HG03039 (cell line): ENCODE data around the gene COL26A1.
"Not testable (repeated sequence)": the region's sequence is repeated elsewhere in the genome, so short reads cannot be mapped to it uniquely, and the experiment has no call there.

Source experiments
- ATAC-seq: cut with Tn5 transposase; IDR thresholded peaks from one replicate; pipeline ENCODE4 v1.9.1; 2021; ENCODE audit warnings: mild to moderate bottlenecking, moderate library complexity; ENCODE audit not compliant: unreplicated experiment

The COL26A1 gene

DNA sequence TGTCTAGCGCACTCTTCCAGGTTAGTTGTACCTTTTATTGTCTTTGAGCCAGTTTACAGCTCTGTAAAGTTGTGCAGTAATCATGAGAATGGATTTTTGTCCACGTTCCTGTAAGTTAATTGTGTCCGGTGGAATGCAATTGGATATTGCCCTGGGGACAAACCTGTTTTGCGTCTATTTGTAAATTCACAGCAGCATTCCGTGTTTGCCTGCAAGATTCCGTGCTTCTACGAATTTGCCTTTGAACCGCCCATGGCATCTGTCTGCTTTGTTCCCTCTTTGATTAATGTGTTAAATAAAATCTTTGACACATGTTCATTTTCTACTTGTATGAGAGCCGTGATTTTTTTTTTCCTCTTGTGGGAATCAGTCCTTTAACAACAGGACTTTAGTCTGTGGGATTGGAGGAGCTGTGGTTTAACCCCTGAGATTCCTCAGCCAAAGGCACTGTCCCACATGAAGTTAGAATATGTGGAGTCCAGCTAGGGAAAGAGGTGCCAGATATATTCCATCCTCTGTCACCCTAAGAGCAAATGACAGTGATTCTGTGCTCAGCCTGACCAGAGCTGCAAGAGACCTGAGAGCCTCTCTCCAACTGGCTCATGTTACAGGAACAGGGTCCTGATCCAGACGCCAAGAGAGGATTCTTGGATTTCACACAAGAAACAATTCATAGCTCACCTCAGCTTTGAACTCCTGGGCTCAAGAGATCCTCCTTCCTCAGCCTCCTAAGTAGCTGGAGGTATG, 126.3 kb downstream of the COL26A1 start:
- ATAC-seq = no peak

DNA sequence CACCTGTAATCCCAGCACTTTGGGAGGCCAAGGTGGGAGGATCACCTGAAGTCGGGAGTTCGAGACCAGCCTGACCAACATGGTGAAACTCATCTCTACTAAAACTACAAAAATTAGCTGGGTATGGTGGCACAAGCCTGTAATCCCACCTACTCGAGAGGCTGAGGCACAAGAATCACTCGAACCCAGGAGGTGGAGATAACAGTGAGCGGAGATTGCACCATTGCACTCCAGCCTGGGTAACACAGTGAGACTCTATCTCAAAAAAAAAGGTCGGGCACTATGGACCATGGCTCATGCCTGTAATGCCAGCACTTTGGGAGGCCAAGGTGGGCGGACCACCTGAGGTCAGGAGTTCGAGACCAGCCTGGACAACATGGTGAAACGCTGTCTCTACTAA, 127.8 kb downstream of the COL26A1 start:
- not testable (repeated sequence) for ATAC-seq

DNA sequence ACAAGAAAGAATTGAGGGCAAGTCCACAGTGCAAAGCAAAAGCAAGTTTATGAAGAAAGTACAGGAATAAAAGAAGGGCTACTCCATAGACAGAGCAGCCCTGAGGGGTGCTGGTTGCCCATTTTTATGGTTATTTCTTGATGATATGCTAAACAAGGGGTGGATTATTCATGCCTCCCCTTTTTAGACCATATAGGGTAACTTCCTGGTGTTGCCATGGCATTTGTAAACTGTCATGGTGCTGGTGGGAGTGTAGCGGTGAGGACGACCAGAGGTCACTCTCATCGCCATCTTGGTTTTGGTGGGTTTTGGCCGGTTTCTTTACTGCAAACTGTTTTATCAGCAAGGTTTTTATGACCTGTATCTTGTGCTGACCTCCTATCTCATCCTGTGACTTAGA, 128.8 kb downstream of the COL26A1 start:
- not testable (repeated sequence) for ATAC-seq

DNA sequence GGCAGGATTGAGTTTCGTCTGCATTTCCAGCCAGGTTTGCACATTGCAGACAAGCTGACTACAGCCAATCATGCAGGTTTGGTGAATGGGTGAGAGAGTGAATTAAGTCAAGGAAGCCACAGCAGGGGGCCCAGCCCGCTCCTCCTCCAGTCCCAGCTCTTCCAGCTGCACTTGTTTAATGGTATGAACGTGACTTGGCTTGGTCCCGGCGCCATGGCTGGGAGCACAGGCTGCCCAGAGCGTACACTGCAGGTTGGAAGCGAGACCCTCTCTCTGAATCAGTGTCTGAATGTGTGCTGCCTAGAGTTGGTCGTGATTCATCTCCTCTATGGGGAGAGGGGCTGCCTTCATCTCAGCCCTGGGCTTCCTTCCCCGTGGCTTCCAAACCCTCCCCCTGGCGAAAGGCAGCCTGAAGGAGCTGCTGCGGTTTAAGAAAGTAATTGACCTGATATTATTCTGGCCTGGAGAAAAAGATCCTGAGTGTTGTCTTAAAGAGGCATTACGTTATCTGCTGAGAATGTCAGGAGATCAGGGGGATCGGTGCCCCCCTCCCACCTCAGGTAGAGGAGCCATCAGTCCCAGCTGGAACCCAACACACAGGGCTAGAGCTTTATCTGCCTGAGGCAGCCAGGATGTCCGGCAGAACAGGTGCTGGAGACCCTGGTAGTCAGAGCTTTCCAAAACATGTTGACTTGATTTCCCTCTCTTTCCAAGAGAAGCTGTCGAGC, 132.1 kb downstream of the COL26A1 start:
- ATAC-seq = no peak

DNA sequence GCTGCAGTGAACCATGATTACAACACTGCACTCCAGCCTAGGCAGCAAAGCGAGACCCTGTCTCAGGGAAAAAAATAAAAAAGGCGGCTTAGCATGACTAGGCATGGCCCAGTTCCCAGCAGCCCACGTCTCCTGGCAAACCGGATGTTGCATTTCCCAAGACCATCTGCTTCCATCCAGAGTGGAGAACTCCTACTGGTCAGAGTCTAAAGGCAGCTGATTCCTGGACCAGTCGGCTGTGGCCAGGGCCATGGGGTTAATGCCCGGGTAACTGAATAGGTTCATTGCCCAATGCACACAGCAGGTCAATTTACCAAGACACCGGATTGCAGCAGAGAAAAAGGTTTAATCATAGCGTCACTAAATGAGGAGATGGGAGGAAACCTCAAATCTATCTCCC, 133.3 kb downstream of the COL26A1 start:
- no peak for ATAC-seq

DNA sequence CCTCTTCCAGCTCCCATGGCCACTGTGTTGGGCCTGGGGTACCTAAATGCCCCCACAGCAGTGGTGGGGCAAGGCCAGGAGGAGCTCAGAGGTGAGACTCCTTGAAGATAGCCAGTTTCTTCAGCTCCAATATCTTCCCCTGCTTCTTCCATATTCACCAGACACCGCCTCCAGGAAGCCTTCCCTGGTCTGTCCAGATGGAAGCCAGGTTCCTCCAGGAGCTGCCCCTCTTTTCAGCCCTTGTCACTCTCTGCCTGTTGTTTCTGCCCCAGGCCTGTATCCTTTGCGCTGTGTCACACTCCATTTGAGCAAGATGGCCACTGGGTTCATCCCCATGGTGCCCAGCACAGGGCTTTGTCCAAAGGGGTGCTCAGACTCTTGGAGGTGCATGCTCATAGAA, 138.7 kb downstream of the COL26A1 start:
- ATAC-seq = no peak

DNA sequence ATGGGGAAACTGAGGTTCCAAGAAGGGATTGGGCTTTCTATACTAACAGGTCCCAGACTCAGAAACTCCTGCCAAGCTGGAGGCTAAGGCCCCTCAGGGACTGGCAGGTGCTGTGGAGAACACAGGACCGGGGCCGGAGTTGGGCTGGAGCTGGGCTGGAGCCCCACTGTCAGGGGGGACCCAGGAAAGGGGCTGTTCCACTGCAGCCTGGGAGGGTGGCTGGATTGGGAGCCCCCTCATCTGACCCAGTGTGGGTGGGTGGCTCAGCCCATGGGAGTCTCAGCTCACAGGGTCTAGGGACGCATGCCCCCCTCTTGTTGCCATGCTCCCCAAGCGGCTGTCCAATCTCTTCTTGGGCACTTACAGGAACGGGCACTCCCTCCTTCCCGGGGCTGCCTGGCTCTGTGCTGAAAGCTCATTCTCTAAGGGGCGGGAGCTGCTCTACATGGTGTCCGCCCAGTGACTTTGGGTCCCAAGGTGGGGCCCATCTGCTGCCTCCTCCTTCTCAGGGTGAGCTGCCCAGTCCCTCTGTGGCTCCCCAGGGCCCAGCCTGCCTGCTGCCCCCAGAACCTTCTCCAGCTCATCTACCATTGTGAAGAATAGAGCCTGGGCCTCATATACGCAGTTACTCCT, 139.9 kb downstream of the COL26A1 start:
- ATAC-seq = no peak

DNA sequence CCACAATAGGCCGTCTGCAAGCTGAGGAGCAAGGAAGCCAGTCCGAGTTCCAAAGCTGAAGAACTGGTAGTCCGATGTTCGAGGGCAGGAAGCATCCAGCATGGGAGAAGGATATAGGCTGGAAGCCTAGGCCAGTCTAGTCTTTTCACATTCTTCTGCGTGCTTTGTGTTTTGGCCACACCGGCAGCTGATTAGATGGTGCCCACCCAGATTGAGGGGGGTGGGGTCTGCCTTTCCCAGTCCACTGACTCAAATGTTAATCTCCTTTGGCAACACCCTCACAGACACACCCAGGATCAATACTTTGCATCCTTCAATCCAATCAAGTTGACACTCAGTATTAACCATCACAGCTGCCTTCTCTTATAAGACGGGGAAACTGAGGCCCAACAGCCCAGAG, 142.8 kb downstream of the COL26A1 start:
- ATAC-seq = not testable (repeated sequence)

DNA sequence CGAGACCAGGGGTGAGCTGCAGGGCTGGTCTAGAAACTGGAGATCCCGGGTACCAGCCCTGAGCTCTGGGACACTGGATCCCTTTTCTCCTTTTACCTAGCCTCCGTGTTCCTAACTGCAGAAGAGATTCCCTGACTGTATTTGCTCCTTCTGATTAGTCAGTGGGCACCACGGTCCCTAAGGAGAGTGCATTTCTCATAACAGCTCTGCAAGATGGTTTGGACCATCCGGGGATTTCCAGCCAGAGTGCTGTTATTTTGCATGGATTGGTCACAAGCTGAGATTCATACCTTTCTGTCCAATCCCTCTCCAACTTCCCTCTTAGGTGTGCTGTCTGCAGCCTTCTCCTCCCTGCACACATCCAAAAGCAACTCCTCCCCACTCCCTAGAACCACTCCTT, 143.9 kb downstream of the COL26A1 start:
- ATAC-seq = no peak

DNA sequence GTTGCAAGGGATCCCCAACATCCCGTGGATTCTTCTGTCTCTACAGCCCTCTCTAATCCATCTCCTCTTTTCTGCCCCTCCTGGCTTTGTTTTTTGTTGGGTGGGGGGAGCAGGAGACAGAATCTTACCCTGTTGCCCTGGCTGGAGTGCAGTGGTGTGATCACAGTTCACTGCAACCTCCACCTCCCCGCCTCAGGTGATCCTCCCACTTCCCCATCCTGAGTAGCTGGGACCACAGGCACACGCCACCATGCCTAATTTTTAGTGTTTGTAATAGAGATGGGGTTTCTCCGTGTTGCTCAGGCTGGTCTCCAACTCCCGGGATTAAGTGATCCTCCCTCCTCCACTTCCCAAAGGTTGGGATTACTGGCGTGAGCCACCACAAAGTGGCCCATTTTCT, 144.7 kb downstream of the COL26A1 start:
- no peak for ATAC-seq

DNA sequence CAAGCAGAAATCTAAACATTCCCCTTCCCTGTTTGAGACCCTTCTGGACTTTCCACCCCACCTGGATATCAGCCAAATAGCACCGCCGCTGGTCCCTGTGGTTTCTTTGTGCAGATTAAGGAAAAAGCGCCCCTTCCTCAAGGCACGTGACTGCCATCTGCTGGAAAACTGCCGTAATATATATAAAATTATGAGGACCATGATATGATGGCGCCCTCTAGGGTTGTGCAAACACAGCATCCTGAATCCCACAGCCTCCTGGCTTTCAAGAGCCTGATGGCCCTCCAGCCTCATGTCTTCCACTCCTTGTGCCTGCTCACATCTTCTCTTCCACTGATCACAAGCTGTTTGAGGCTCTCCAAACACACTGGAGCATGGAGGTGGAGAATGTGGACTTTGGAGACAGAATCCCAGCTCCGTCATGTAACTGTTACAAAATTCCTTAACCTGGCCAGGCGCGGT, 145.1 kb downstream of the COL26A1 start:
- ATAC-seq = no peak

DNA sequence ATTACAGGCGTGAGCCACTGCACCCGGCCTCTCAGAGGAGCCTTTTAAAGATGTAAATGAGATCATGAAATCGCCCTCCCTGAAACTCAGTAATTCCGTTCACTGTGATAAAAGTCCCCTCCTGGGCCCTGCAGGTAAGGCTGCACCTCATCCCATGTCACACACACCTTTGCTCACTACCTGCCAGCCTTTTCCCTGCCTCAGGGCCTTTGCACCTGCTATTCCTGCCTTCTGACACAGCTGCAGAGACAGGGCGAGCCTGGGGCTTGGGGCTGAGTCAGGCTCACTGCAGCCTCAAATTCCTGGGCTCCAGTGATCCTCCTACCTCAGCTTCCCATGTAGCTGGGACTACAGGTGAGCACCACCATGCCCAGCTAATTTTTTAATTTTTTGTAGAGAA, 147.6 kb downstream of the COL26A1 start:
- no peak for ATAC-seq

DNA sequence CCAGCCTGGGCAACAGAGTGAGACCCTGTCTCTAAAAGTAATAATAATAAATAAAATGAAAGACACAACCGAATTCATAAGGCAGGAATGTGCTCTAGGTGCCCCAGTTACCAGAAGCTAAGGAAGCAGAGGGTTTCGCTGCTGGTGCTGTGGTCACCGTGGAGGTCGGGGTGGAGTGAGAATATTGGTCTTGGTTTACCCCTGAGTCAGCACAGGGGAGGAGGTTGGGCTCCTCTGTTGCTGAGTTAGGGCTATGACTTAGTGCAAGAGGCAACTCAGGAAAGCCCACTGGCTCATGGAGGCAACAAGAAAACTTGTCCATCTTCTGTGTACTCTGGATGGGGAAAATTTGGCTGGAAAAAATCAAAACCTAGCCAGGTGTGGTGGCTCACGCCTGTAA, 149.3 kb downstream of the COL26A1 start:
- no peak for ATAC-seq

DNA sequence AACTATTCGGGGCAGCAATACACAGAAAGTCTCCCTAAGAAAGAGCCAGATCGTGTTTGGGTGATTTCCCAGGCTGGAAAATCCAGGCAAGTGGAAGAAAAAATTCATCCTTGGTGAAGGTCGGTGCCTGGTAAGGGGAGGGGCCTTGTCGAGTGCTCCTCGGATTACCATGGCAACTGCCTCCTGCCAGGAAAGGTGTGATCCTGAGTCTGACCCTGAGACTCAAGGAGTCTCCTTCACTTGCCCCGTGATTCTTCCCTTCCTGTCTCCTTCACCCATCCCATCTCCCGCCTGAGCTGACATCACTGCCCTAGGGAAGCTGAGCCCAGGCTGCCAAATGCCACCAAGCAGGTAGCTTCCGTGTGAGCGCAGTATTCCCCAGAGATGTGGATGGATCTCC, 154.2 kb downstream of the COL26A1 start:
- ATAC-seq = no peak

DNA sequence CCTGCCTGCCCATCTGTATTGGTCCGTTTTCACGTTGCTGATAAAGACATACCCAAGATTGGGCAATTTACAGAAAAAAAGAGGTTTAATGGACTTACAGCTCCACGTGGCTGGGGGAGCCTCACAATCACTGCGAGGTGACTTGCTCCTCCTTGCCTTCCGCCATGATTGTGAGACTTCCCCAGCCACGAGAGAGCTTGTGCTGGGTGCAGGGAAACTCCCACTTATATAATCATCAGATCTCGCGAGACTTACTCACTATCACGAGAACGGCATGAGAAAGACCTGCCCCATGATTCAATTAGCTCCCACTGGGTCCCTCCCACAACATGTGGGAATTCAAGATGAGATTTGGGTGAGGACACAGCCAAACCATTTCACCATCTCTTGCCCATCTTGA, 154.6 kb downstream of the COL26A1 start:
- ATAC-seq = no peak

DNA sequence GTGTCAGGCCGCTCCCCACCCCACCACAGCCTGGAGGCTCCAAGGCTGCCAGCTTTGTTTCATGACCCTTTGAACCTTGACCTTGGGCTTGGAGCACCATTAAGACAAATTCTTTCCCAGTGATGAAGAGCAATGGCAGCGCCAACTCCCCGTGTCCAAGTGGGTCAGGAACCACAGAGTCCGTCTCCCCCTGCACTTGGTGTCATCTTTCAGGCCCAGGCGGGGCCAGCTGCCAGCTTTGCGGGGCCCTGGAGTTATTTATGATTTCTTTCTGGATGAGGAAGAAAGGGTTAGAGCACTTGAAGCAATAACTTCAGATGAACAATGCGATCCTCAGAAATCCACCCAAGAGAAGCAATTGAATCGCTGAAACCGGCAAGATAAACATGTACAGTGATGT, 155.7 kb downstream of the COL26A1 start:
- ATAC-seq = no peak

DNA sequence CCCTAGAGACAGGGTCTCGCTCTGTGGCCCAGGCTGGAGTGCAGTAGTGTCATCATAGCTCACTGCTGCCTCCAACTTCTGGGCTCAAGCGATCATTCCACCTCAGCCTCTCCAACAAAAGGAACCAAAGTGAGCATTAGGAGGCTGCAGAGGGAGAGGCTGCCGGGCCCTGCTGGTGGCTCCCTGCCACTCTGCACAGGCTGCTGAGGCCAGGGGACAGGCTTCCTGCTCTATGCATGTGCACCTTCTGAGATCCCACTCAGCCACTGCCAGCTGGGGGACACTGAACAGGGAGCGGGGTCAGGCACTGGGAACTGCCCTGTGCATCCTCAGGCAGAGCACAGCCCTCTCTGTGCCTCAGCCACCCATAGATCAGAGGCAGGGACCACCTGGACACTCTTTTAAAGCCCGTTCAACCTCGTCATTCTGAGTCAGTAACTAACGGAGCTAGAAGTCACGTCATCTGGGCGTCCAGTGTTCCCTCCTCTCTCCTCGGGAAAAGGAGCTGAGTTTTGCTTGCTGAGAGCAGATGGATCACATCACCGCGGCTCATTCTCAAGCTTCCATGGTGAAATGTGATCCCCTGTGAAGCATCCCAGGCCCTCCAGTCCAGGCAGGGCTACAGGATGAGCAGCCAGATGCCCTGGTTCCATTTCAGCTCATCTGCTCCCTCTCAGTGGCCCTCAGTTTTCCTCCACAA, 156.8 kb downstream of the COL26A1 start:
- ATAC-seq = no peak

DNA sequence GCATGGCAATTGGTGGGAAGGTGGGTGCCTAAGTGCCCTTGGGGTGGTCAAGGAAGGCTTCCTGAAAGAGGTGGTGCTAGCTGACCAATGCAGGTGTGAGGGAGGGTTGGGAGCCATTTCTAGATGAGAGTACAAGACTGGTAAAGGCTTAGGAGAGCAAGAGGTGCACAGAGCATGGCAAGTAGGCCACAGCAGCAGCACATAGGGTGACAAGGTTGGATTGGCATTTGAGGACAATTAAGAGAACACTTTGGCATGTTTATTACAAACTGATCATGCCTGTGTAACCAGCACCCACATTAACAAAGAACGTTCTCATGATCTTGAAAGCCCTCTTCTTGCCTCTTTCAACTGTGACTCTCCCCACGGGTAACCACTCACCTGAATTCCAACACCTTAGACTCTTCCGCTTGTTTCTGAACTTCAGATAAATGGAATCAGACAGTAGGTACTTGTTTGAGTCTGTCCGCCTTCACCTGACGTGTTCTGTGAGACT, 158.8 kb downstream of the COL26A1 start:
- ATAC-seq = no peak

DNA sequence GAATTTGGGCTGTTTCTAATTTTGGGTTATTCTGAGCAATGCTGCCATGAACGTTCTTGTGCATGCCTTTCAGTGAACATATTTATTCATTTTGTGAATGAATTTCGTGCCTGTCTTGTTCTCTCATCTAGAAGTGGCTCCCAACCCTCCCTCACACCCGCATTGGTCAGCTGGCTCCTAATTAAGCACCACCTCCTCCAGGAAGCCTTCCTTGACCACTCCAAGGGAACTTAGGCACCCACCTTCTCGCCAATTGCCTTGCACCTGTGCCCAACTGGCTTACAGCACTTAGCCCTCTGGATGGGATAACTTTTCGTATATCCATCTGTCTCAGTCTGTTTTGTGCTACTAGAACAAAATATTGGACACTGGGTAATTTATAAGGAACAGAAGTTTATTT, 159.3 kb downstream of the COL26A1 start:
- ATAC-seq = no peak

DNA sequence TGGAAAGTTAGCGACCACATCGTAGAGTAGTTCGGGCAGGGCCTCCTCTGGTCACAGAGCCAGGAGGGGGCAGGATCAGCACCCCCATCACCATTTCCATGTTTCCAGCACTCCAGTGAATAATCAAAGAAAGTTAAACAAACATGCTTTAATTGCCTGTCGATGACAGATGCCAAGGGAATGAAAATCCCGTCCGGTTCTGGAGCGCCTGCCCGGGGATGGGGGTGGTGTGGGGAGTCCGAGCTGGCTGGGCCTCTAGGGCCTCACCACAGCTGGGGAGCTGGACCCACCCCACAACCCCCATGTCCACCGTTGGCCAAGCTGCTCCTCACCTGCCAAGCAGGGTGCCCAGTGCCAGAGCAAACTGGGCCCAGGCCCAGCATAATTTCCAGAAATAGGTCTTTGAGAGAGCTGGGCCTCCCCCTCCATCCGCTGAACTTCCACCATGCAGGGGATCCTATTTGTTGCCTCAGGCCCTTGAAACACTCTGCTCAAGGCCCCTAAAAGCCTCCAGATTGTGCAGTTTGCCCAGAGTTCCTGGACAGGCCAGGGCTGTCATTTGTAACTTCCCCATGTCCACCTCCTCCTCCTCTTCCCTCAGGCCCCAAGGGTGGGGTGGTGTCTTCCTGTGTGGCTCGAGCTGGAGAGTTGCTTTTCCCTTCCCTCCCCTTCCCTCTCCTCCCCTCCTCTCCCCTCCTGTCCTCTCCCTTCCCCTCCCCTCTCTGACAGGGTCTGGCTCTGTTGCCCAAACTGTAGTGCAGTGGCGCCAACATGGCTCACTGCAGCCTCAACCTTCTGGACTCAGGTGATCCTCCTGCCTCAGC, 165.4 kb downstream of the COL26A1 start:
- no peak for ATAC-seq
